Kasumi-1 (cell line): ENCODE results near the gene UBXN11.

Source experiments
- DNase-seq, 2 experiments: peaks; one replicate each; lab custom pipeline; 2025; lab: John Stamatoyannopoulos, UW

Gene UBXN11, protein sequence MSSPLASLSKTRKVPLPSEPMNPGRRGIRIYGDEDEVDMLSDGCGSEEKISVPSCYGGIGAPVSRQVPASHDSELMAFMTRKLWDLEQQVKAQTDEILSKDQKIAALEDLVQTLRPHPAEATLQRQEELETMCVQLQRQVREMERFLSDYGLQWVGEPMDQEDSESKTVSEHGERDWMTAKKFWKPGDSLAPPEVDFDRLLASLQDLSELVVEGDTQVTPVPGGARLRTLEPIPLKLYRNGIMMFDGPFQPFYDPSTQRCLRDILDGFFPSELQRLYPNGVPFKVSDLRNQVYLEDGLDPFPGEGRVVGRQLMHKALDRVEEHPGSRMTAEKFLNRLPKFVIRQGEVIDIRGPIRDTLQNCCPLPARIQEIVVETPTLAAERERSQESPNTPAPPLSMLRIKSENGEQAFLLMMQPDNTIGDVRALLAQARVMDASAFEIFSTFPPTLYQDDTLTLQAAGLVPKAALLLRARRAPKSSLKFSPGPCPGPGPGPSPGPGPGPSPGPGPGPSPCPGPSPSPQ

DNA sequence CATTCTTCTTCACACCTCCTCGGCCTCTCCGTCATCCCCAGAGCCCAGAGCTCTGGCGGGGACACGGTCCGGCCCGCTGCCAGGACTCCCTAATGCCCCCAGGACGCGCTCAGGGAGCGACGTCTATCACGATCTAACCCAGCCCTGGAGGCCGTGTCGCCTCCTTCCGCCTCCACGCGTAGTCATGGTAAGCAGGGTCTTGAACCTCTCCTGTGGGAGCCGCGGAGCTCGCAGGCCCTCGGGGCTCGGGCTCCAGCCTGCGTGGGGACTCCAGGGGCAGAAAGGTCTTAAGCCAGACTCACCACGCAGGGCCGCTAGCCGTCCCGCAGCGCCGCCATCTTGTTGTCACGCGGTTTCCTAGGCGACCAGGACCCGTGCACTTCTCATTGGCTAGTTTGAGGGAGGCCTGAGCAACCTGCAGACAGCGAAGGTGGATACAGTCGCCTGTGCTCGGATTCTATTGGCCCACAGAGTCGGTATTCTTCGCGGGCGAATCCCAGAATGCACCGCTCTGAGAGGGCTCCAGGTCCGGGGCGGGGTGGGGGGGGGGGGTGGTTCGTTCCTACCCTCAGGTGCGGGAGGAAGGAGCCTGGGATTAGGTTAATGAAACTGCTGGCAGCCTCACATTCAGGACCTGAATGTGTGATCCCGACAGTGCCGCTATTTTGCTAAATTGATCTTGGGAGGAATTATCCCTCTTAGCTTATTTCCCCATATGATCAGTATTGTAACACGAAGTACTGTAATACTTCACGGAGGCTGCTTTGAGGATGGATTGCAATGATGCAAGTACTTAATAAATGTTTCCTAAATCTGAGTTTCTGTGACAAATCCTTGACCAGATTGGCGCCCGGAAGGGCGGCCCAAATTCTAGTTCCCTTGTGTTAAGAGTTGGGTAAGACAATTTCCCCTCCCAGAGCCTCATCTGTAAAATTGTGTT, at the start of gene UBXN11:
Gene UBXN11 (minus strand): TSS at position 347 of the 940 bp plus-strand sequence. CDS start 3,753 bp downstream, outside the sequence.
- DNase-seq: peak; percentile 83 to 85

DNA sequence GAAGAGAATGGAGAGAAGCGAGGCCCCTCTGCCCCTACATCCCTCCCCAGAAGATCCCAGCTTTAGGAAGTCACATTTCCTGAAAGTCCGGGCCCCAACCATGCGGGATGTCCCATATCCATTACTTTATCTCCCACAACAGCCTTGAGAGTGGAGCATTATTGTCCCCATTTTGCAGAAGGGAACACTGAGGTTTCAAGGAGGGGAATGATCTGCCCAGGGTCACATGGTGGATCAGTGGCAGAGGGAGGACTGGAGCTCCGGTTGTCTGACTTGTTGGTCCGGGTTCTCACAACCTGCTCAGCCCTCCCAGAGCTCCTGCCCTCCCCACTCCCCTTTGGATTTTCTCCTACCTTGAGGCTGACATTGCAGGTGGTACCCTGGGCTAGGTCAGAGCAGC, 49.7 kb upstream of the UBXN11 start:
- no peak for DNase-seq

DNA sequence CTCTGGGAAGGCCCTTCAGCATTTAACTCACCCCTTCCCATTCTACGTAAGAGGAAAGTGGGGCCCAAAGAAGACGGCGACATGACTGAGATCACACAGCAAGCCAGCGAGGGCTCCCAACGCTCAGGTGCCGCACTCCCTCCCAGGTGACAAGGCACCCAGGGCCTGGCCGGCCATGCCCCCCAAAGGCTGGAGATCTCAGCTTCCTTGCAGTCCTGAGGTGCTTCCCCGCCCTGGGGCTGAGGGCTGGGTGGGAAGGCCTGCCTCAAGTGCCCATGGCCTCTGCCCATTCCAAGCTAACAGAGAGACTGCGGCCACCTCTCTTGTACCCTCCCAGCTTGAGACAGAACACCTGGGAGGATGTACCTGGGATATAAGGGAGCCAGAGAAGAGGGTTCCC, 48.5 kb upstream of the UBXN11 start:
- DNase-seq: no peak

DNA sequence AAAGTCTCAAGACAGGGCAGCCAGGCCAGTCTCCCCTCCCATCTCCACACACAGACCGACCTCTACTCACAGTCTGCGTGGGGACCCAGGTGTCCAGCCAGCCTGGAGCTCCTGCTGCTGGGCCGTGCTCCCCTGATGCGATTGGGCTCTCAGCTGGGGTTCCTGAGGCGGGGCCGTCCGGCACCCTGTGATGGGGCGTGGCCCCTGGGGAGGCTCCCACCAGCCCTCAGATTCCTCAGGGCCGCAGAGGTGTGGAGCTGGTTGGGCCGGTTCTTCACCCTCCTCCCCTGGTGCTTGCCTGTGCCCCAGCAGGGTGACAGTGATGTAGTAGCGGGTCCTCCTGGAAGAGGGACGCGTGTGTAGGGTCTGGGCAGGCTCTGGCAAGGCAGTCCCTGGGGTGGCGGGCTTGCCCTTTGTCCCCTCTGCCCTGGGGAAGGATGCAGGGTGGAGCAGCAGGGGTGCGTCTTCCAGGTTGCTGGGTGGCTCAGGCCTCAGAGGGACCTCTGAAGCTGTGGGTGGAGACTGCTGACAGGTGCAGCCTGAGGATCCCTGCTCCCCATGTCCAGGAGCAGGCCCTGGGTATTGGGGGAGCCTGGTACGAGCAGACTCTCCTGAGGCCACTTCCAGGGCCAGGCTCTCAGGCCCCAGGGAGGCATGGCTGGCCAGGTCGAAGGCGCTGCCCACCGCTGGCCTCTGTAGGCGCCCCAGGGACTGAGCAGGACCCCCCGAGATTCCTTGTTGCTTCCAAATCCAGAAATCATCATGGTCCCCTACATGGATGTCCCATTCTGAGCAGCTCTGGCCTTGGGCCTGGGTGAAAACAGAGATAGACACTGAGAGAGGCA, 47.8 kb upstream of the UBXN11 start, which contains the start of gene CRYBG2:
Gene CRYBG2 (minus strand): TSS at position 155 of the 845 bp plus-strand sequence. CDS start 7,473 bp downstream, outside the sequence.
- DNase-seq: no peak

DNA sequence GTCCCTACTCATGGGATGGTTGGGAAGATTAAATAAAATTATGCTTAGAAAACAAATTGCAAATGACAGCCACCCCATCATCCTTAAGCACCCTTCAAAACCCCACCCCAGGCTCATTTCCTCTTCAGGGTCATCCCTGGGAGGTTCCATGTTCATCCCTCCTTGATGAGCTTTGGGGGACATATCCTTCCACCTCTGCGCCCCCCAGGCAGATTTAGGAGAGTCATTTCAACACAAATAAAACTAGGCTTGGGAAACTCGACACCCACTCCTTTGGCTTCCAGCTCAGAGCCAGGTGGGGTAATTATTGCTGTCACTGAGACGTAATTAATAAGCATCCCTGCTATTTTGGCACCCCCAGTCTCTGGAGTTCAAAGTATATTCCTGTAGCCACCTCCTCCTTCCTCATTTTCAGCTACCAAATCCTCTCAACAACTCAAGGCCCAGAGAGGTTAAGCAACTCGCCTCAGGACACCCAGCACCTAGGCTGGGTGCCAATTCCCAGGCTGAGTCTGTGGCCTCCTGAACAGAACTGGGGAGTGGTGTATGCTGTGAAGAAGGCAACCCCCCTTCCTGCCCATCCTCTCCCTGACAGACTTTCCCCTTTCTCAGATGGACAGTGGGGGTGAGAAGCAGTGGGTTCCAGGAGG, 46.9 kb upstream of the UBXN11 start:
- DNase-seq: no peak

DNA sequence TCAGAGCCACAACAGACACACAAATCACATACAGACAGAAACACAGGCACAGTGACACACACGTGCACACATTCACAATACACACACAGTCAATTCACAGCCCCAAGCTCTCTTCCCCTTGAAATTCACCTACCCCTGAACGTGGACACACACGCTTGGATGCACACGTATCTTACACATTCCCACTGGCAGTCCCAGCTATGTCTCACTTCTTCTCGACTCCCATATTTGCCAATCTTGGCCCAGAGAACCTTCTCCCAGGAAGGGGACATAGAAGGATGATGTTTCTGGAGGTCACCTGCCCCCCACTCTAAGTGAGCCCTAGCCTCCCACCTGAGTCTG, 45.9 kb upstream of the UBXN11 start:
- DNase-seq: no peak

DNA sequence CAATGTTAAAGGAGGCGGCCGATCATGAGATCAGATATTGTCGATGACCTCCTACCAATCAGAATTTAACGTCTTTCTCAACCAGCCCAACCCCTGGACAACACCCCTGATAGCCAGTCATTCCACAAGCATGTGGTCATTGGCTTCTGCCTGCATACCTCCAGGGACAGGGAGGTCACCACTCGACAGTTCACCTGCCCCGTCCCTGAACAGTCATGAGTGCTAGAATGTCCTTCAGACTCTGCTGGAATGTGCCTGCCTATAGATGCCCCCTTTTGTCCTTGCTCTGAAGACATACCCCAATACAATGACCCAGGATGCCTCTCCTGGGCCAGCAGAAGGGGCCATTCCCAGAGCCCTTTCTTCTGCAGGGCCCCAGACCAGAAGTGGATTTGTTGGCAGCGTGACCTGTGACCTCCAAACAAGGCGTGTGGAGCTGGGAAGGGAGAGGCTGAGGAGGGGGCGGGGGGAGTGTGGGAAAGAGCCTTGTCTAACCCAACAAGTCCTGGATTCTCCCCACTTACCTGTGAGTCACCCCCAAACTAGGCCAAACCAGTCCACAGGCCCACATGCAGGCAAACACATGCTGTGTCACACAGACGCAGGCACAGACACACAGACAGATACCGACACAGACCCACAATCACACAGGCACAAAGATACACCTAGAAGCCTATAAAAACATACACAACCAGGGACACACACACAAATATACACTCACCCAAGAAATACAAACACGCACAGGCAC, 45.3 kb upstream of the UBXN11 start:
- DNase-seq: no peak

DNA sequence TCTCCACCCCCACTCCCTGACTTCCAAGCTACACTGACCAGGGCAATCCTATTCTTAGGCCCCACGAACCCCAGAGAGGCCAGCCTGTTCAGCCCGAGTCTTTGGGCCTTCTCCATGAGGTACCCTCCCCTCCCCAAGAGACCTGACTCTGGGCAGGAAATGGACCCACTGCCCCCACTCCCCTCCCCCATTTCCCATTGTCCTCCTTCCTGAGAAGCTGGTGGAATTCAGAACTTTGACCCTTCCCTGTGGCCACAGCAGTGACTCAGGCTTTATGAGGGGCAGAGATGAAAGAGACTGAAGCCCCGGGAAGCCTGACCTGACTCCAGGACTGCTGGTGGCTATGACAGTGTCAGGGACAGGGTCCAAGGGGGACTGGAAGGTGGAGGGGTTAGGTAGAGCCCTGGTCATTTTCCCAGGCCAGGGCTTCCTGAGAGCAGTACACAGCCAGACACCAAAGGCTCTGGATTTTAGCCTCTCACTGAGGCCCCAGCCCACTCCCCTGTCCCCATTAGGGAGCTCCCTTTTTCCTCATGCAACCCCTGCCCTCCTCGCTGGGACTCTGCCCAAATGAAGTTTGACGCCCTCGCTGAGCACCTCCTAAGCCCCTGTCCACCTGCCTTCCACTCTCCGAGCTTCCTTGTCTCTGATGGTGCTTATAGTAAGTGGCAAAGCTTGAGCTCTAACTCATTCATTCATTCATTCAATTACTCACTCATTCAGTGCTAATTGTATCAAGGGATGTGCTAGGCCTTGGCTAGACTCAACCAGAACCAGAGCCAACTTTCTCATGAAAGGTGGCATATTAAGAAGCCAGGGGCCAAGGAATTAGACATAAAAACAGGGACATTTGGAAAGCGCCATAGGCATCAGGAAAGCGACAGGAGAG, 44.5 kb upstream of the UBXN11 start:
- DNase-seq: no peak

DNA sequence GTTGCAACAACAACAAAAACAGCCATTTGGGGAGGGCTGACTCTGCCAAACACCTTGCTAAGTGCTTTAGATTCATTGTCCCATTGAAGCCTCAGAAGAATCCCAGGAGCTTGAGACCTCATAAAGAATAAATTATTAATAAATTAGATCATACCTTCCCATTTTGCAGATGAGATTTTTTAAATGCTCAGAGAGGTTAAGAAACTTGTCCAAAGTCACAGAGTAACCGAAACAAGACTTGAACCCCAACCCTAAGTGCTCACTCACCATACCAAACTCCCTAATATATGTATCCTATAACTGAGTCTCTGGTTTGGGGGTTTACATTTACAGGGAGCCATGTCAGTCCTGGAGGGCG, 43.9 kb upstream of the UBXN11 start:
- DNase-seq: no peak

DNA sequence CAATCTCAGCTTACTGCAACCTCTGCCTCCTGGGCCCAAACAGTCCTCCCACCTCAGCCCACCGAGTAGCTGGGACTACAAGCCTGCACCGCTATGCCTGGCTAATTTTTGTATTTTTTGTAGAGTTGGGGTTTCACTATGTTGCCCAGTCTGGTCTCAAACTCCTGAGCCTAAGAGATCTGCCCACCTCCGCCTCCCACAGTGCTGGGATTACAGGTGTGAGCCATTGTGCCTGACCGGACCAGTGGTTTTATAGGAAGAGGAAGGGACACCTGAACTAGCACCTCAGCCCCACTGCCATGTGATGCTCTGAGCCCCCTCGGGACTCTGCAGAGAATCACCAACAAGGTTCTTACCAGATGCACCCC, 43.4 kb upstream of the UBXN11 start:
- no peak for DNase-seq

DNA sequence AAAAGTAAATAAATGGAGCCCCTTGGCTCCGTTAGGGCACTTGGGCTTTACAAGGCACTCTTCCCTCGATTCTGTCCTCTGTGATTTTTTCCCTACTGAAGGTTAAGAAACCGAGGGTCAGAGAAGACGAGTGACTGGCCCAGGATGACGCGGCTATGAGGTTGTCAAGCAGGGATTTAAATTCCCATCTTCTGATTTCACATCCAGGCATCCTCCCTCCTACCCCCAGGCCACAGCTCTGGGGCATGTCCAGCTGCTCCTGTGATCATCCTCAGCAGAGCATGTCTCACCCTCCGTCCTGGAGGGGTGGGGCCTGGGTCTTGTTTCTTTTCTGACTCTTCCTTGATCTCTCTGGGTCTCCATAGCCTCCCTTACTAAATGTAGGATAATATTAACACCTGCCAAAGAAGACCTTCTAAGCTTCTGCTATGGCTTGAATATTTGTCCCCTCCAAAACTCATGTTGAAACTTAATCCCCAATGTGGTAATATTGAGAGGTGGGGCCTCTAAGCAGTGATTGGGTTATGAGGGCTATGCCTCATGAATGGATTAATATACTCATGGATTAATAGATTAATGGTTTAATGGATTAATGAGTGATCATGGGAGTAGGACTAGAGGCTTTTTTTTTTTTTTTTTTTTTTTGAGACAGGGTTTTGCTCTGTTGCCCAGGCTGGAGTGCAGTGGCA, 42.9 kb upstream of the UBXN11 start:
- no peak for DNase-seq

DNA sequence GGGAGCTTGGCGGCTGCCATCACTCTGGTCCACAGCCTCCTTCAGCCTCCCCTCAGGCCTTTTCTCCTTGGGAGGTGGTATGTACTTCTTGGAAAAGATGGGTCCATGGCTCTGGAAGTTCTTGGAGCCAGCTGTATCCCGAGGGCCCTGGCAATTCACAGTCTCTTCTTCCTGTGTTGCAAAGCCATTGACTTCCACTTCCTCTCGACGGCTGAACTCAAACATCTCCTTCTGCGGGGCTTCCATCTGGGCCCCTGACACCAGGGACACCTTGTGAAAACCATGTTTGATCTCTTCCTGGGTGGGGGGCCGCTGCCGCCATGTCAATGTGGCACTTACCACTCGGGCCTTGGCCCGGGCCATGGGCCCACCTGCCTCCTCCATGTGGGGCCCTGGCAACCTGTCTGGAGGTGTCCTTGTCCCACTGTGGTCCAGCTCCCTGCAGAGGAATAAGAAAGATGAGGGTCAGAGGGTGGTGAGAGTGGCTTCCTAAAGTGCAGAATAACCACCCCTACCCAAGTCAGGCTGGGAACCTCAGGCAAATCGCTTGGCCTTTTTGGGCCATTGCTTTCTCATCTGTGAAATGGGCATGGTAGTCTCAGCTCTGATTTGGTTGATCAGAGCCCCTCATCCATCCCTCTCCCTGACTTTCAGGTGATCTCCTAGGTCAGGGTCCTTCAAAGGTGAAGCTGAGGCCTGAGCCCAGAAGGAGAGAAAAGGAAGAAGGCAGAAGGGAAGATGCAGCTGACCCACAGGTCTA, 40.0 kb upstream of the UBXN11 start:
- DNase-seq: no peak

DNA sequence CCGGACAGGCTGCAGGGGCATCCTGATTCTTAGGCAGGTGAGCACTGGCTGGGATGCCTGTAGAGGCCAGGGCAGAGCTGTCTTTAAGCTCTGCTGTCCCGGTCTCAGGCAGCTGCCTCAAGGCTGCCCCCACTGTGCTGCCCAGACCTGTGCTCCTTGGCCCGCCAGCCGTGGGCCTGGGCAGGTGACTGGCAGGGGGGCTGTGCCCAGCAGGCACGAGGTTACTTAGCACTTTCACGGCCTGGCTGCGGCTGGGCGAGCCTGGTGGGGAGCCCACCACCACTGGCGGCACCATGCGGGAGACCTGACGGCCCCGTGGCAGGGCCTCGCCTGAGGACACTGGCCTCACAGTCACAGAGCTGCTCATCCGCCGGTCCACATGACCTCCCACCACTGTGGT, 39.3 kb upstream of the UBXN11 start:
- no peak for DNase-seq

DNA sequence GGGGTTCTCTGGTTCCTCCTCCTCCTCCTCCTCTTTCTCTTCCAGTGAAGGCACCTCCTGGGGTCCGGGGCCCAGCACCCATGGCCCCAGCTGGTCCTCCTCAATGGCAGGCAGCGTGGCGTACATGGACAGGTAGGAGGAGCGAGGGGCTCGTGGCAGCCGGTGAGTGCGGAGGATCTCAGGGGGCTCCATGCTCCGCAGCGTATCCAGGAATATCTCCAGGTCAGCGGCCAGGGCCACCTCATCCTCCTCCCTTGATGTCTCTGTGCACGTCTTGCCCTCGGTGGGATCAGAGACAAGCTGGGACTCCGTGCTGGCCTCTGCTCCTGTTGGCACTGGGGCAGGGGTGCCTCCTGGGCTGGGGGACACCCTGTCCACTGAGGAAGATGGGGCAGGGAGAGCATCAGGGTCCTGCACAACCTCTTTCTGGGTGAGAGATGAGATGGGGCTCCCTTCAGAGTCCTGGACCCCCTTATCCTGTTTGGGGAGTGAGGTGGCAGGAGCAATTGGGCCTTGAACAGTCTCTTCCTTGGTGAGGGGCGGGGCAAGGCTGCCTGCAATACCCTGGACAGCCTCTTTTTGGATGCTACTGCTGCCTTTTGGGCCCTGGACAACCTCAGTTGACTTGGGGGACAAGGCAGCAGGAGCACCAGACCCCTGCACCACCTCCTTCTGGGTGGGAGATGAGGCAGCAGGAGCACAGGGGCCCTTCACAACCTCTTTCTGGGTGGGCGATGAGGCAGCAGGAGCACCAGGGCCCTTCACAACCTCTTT, 37.9 kb upstream of the UBXN11 start:
- no peak for DNase-seq

DNA sequence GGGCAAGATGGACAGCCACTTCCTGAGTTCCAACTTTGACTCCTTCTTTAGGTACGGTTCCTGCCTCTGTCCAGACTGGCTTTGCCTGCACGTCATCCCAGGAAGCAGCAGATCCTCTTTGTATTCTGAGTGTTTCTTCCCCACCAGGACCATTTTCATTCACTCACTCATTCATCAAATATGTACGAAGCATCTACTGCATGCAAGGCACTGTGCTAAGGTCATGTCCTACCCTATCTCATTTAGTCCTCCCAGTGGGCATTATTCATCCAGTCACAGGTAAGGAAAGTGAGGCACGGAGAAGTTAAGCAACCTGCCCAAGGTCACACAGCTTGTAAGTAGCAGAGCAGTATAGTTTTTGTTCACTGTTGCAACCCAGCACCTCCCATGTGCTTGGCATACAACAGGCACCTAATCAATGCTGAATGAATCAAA, 33.6 kb upstream of the UBXN11 start:
- DNase-seq: no peak

DNA sequence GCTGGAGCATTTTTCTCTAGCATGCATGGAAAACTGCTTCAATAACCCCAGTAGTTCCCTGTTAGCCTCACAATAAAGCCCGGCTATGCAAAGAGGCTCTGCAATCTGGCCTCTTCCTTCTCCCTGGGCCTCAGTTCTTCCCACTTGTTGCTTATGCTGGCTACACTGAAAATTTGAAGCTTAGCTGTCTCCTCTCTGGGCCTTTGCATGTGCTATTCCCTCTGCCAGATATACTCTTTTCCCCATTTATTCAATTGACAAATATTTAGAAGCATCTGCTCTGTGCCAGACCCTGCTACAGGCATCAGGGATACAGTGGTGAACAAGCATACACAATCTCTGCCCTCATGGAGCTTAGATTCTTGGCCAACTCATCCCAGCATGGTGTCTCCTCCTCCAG, 32.2 kb upstream of the UBXN11 start:
- no peak for DNase-seq

DNA sequence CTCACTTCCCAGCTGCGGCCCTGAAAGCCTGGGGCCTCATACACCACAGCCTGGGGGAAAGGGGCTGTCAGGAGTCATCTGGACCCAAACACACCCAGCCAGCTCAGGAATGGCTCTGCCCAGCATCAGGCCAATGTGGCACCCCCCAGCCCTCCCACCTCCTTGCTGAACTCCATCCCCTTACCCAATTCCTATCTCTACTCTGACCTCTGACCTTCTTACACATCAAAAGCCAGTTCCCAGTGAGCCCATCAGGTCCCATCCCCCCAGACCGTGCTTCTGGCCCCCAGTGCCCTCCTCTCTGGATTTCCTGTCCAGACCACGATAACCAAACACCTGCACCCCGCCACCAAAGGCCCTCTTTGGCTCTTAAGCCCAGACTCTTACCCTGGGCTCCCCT, 31.2 kb upstream of the UBXN11 start:
- no peak for DNase-seq

DNA sequence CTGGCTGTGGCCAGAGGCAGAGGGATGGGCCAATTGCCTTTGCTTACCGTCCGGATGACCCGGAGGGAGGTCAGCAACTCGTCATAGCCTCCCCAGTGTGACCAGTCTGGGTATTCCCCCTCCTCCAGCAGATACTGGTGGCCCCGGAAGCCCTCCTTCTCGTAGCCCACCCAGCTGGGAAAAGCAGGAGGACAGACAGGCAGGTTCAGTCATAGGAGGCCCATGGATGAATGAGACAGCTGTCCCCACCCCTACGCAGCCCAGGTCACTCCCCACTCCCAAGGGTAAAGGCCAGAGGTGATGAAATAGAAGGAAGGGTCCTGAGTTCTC, 30.7 kb upstream of the UBXN11 start:
- DNase-seq: no peak
